Measurements from ENCODE around the gene PRR12. TPM values are rescaled to one million over a fixed set of nuclear protein-coding genes. Genes with fewer than 3 reads are reported as not detected.
A peak's percentile ranks its signal among the peaks of the same experiment; 100 is the strongest.

PRR12 gene
- total RNA-seq, 6 donors from 2014 or later: 12.6 to 51.9 (median 33.7) TPM

- H3K4me1 ChIP-seq: peaks cover 3 to 8% (median 6%) of the 10 kb centered on the region in 4 donors
- no peak overlapping the region for H3K27ac ChIP-seq
- H3K9me3 ChIP-seq: no peaks in the 10 kb centered on the region
- H3K27me3 ChIP-seq: no peaks in the 10 kb centered on the region
- peak in 1 of 2 donors; percentile 38 for ATAC-seq (ENCODE audit: low FRiP score in 2 of 2)
- TF ChIP-seq EP300 (IDR thresholded peaks at IDR 0.05) (no peak), POLR2AphosphoS5 (IDR thresholded peaks at IDR 0.05) (no peak), CTCF (IDR thresholded peaks at IDR 0.05) (no peak), POLR2A (IDR thresholded peaks at IDR 0.05) (no peak)
- peaks cover 0 to 15% (median 7%) of the 10 kb centered on the region in 4 donors for H3K36me3 ChIP-seq
- 69 to 81% methylated on average over 5 of the region's 5 CpGs for WGBS, 2 donors
- no peak overlapping the region for H3K4me3 ChIP-seq
- no peak for DNase-seq
Measured at GRCh38 chr19:49544154-49544553, 46.8 kb upstream of the PRR12 start.

- peaks cover 0 to 6% (median 4%) of the 10 kb centered on the region in 4 donors for H3K36me3 ChIP-seq
- H3K9me3 ChIP-seq: no peaks in the 10 kb centered on the region
- DNase-seq (peak in 1 of 2 donors; percentile 69), ATAC-seq (ENCODE audit: low FRiP score in 2 of 2) (peak; percentile 81 to 93)
- 9 to 10% methylated on average over 9 of the region's 9 CpGs for WGBS, 2 donors
- peaks cover 3 to 8% (median 6%) of the 10 kb centered on the region in 4 donors for H3K4me1 ChIP-seq
- TF ChIP-seq CTCF (IDR thresholded peaks at IDR 0.05): peak; percentile 76 to 89 (median 84)
- TF ChIP-seq POLR2AphosphoS5 (IDR thresholded peaks at IDR 0.05): no peak
- no peaks in the 10 kb centered on the region for H3K27me3 ChIP-seq
- H3K27ac ChIP-seq: no peak overlapping the region
- H3K4me3 ChIP-seq: no peak overlapping the region
Measured at GRCh38 chr19:49546825-49547565, 44.0 kb upstream of the PRR12 start.

- Histone ChIP-seq H3K4me3 (no peak overlapping the region), H3K4me1 (peaks cover 3 to 10% (median 6%) of the 10 kb centered on the region in 4 donors), H3K27ac (no peak overlapping the region), H3K27me3 (no peaks in the 10 kb centered on the region), H3K9me3 (no peaks in the 10 kb centered on the region), H3K36me3 (no peaks in the 10 kb centered on the region)
- DNase-seq (no peak), ATAC-seq (ENCODE audit: low FRiP score in 2 of 2) (no peak)
- 51 to 68% methylated on average over 13 of the region's 13 CpGs for WGBS, 2 donors
- TF ChIP-seq CTCF (IDR thresholded peaks at IDR 0.05) (no peak), POLR2A (IDR thresholded peaks at IDR 0.05) (no peak), POLR2AphosphoS5 (IDR thresholded peaks at IDR 0.05) (no peak), EP300 (IDR thresholded peaks at IDR 0.05) (no peak)
Measured at GRCh38 chr19:49549045-49549444, 41.9 kb upstream of the PRR12 start.

GRCh38 chr19:49551531-49551930 lies 39.5 kb upstream of the PRR12 start:
- Histone ChIP-seq H3K27me3 (no peaks in the 10 kb centered on the region), H3K9me3 (no peaks in the 10 kb centered on the region), H3K4me1 (peaks cover 14 to 29% (median 21%) of the 10 kb centered on the region in 4 donors), H3K4me3 (no peak overlapping the region), H3K27ac (no peak overlapping the region), H3K36me3 (peaks cover 0 to 19% (median 13%) of the 10 kb centered on the region in 4 donors)
- 87 to 92% methylated on average over 7 of the region's 7 CpGs for WGBS, 2 donors
- ATAC-seq (ENCODE audit: low FRiP score in 2 of 2): no peak
- no peak for DNase-seq
- no peak for TF ChIP-seq EP300 (IDR thresholded peaks at IDR 0.05)
- TF ChIP-seq CTCF (IDR thresholded peaks at IDR 0.05): no peak
- TF ChIP-seq POLR2A (IDR thresholded peaks at IDR 0.05): no peak
- TF ChIP-seq POLR2AphosphoS5 (IDR thresholded peaks at IDR 0.05): no peak

GRCh38 chr19:49552749-49553148 lies 38.2 kb upstream of the PRR12 start:
- no peaks in the 10 kb centered on the region for H3K27me3 ChIP-seq
- H3K27ac ChIP-seq: peak overlapping the region in 1 of 4 donors; percentile 42
- peaks cover 6 to 23% (median 18%) of the 10 kb centered on the region in 4 donors for H3K4me1 ChIP-seq
- 79 to 81% methylated on average over 11 of the region's 11 CpGs for WGBS, 2 donors
- no peak for TF ChIP-seq EP300 (IDR thresholded peaks at IDR 0.05)
- TF ChIP-seq POLR2A (IDR thresholded peaks at IDR 0.05): no peak
- H3K9me3 ChIP-seq: no peaks in the 10 kb centered on the region
- H3K4me3 ChIP-seq: no peak overlapping the region
- ATAC-seq (ENCODE audit: low FRiP score in 2 of 2): peak in 1 of 2 donors; percentile 10
- no peak for DNase-seq
- H3K36me3 ChIP-seq: peaks cover 8 to 31% (median 26%) of the 10 kb centered on the region in 4 donors

Data from upper lobe of left lung (tissue), 6 donors.